HG03280 (cell line): ENCODE measurements around the gene GTF2I.
"Not testable (repeated sequence)": the region's sequence is repeated elsewhere in the genome, so short reads cannot be mapped to it uniquely, and the experiment has no call there.

Experiments used
- ATAC-seq: cut with Tn5 transposase; IDR thresholded peaks from one replicate; pipeline ENCODE4 v1.9.1; 2021; ENCODE audit warnings: mild to moderate bottlenecking, moderate library complexity; ENCODE audit not compliant: unreplicated experiment

GTF2I gene

DNA sequence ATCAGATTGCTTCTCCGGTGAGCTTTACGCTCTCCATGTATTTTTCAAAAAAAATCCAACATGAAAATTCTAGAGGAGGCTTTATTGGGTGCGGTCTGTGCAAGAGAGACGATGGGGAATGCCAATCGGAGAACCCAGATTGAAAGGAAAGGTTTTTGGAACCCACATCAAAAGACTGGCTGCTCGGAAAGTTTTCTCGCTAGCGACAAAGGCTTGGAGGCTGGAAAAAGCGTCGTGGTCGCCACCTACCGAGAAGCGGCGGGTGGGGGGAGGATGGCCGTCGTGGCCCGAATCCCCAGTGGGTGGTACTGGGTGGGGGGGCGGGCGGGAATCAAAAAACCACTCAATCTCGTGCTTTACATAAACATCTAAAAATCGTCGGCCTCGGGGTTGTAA, 1.1 kb upstream of the GTF2I start:
- ATAC-seq = no peak

DNA sequence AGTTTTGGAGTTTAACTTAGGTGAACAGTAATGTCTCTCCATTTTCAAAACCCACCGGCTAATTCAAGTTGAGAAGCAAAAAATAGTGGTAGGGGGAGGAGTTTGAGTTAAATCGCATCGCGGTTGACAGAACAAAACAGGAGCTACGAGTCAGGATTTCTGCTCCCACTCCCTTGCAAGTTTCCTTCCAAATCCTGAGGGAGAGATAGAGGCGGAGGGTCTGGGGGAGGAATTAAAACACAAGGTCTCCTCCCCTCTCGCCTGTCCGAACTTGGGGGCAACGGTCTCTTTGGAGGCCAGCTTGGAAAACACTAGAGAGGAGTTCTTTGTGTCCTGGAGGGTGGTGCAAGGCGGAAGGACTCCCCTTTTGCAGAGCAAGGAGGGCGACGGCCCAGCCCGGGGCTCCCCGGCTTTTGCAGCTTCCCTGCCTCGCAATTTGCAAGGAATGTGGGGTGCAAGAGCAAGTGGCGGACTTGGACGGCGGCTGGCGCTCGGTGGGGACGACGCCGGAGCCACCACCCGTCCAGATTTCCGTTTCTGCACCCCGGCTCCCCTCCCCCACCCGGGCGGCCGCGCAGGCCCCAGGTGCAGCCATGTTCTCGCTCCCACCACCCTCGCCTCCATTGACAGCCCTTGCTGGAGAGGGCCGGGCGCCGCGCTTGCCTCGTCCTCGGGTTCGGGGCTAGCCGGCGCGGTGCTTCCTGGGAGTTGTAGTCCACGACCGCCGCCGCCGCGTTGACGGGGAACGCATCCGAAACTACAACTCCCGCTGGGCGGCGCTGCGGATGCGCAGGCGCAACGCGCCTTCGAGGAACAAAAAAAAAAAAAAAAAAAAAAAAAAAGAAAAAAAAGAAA, 454 bp upstream of the GTF2I start:
- ATAC-seq = peak; percentile 64

DNA sequence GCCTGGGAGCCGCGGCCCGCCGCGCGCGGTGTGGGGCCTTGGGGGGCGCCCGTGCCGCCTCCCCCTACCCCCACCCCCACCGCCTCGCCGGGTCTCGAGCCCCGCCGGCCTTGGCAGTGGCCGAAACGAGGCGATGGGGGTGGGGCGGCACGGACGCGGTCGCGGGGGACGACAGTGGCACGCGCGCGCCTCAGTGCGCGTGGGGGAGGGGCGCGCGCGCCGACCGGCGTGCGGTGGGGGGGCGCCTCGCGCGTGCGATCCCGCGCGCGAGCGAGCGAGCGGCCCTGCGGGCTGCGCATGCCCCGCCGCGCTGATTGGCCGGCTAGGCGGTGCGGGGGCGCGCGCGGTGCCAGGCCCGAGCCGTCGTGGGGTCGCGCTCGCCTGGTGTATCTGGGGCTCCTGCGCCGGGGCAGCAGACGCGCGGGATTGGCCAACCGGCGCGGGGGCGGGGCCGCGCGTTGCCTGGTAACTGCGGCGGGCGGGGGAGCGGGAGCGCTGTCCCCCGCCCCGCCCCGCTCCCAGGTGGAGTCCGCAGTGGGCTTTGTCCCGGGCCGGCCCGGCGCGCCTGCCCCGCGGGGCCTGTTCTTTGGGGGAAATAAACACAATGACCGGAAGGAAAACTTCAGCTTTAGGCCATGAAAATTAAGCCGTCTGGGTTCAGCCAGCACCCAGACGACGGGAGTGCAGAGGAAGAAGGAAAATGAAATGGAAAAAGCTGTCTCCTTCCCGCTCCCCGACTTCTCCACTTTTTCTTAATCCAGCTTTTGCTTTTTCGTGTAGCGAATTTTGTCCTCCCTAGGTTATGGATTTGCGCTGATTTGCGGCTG, 873 bp downstream of the GTF2I start:
- ATAC-seq = peak; percentile 57

DNA sequence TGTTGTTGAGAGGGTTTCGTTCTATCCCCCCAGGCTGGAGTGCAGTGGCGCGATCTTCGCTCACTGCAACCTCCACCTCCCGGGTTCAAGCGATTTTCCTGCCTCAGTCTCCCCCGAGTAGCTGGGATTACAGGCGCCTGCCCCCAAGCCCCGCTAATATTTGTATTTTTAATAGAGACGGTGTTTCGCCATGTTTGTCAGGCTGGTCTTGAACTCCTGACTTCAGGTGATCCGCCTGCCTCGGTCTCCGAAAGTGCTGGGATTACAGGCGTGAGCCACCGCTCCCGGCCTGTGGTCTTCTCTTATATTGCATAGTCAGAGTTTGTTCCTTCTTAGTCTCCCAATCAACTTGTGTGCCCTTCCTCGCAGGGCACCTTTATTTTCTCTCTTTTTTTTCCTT, 2.7 kb downstream of the GTF2I start:
- not testable (repeated sequence) for ATAC-seq

DNA sequence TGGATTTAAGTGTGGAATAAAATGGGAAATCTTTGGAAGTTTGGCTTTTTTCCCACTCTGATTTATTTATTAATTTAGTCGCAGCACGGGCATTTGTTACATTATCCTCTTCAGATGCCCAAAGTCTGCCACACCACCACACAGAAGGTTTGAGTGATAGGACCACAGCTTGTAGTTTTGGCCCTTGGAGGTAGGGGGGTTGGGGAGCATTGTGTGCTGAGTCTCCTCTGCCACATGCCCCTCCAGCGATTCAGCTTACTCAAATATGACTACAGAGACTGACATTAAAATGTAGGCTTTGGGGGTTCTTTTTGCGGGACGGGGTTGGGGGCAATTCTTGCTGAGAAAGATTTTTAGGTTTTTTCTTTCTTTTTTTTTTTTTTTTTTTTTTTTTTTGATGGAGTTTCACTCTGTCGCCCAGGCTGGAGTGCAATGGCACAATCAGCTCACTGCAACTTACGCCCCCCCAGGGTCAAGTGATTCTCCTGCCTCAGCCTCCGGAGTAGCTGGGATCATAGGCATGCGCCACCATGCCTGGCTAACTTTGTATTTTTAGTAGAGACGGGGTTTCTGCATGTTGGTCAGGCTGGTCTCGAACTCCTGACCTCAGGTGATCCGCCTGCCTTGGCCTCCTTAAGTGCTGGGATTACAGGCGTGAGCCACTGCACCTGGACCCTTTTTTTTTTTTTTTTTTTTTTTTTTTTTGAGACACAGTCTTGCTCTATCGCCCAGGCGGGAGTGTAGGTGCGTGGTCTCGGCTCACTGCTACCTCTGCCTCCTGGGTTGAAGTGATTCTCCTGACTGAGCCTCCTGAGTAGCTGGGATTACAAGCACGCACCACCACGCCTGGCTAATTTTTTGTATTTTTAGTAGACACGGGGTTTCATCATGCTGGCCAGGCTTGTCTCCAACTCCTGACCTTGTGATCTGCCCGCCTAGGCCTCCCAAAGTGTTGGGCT, 4.6 kb downstream of the GTF2I start:
- not testable (repeated sequence) for ATAC-seq

DNA sequence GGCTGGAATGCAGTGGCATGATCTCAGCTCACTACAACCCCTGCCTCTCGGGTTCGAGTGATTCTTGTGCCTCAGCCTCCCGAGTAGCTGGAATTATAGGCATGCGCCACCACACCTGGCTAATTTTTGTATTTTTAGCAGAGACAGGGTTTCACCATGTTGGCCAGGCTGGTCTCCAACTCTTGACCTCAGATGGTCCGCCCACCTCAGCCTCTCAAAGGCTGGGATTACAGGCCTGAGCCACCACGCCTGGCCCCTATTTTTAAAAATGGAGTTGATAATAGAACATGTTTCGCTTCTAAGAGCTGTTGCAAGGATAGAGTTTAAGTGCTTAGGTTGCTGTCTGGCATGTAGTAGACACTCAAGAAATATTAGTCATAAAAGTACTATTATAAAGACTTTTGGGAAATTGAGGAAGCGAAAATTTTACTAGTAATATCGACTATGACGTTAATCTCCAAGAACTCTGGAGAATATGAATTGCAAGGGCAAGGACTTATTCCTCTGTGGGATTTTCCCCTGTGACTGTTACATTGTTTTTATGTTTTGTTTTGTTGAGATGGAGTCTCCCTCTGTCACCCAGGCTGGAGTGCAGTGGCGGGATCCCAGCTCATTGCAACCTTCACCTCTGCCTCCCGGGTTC, 7.9 kb downstream of the GTF2I start:
- no peak for ATAC-seq

DNA sequence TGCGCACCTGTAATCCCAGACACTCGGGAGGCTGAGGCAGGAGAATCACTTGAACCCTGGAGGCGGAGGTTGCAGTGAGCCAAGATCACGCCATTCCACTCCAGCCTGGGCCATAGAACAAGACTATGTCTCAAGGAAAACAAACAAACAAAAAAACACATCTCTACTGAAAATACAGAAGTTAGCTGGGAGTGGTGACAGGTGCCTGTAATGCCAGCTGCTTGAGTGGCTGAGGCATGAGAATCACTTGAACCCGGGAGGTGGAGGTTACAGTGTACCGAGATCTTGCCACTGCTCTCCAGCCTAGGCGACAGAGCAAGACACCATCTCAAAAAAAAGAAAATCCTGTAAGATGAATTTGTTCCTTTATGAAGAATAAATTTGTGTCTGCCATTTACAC, 9.5 kb downstream of the GTF2I start:
- not testable (repeated sequence) for ATAC-seq

DNA sequence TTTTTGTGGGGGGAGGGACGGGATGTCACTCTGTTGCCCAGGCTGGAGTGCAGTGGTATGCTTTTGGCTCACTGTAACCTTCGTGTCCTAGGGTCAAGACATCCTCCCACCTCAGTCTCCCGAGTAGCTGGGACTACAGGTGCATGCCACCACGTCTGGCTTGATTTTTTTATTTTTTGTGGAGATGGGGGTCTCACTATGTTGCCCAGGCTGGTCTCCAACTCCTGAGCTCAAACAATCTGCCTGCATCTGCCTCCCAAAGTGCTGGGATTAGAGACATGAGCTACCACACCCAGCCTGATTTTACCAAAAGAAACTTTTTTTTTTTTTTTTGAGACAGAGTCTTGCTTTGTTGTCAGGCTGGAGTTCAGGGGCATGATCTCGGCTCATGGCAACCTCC, 10.0 kb downstream of the GTF2I start:
- not testable (repeated sequence) for ATAC-seq

DNA sequence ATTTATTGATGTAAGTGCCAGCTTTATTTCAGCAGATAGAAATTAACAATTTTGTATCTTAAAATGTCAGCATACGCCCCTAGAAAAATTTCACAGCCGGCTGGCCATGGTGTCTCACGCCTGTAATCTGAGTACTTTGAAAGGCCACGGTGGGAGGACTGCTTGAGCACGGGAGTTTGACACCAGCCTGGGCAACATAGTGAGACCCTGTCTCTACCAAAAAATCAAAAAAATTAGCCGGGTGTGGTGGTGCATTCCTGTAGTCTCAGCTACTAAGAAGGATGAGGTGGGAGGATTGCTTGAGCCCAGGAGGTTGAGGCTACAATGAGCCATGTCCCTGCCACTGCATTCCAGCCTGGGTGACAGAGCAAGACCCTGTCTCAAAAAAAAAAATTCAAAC, 14.1 kb downstream of the GTF2I start:
- ATAC-seq = no peak

DNA sequence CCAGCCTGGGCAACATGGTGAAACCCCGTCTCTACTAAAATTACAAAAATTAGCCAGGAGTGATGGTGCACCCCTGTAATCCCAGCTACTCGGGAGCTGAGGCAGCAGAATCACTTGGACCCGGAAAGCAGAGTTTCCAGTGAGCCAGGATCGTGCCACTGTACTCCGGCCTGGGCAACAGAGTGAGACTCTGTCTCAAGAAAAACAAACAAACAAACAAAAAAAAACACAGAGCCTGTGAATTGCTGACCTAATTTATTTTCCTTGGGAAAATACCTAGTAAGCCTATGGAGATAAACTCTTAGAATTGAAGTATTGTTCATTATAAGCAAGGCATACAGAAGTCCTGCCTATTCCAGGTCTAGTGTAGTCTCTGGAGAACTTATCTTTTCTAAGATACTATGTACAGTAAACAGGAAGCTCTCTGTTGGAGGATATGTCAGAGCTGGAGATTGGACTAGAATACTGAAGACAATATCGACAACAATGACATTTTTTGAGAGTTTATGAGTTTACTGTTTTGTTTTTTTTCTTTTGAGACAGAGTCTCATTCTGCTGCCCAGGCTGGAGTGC, 14.9 kb downstream of the GTF2I start:
- ATAC-seq = no peak

DNA sequence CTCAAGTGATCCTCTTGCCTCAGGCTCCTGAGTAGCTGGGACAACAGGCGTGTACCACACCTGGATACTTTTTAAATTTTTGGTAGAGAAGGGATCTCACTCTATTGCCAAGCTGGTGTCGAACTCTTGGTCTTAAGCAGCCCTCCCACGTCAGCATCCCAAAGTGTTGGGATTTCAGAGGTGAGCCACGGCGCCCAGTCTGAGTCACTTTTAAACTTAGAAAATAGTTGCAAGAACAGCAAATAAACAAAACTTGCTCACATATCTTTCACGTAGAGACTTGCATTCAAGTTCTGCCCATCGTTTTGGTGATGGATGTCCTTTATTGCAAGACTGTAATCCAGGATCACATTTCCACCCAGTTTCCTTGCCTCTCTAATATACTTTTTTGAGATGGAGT, 16.6 kb downstream of the GTF2I start:
- ATAC-seq = no peak

DNA sequence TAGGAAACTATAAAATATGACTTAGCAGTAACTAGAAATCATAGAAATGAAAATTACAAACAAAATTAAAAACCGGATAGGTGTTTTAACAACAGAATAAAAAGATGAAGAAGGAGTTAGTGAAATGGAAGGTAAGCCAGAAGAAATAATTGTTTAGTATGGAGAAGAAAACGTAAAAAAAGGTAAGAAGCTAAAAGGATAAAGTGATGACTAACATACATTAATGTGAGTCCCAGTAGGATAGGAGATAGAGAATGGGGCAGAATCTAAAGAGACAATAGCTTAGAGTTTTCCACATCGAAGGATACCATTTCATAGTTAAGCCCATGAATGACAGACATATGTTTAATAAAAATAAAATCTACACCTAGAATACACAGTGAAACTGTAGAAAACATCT, 25.3 kb downstream of the GTF2I start:
- ATAC-seq = no peak

DNA sequence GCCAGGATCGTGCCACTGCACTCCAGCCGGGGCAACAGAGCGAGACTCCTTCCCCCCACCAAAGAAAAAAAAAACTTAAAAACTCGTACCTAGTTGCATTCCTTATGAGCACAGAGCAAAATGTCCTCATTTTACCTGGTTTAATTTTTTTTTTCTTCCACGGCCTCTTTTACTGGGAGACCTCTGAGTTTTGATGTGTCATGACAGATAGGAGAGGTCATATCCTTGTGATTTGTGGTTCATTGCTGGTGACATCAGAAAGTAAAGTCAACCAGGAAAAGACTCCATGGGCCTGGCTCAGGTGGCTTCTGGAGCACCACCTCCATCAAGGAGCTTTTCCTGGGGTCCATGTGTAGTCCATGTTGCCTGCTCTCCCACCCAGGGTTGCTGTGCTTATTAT, 26.3 kb downstream of the GTF2I start:
- no peak for ATAC-seq

DNA sequence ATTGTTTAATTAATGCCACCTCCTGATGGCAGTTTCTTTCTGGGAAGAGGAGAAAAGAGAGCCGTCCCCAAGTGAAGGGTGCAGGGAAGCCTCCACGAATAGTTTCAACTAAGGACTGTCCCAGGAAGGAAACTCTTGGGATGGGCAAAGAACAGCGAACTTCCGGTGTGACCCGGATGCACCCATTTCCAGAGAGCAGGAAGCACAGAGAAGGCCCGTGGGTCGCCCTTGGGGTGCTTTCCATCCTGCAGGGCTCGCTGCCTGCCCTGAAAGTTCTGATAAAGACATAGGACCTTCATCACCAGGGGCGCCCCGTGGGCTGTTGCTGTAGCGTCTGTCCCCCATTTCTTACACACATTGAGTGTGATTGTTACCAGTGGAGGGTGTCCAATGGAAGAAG, 27.0 kb downstream of the GTF2I start:
- ATAC-seq = no peak

DNA sequence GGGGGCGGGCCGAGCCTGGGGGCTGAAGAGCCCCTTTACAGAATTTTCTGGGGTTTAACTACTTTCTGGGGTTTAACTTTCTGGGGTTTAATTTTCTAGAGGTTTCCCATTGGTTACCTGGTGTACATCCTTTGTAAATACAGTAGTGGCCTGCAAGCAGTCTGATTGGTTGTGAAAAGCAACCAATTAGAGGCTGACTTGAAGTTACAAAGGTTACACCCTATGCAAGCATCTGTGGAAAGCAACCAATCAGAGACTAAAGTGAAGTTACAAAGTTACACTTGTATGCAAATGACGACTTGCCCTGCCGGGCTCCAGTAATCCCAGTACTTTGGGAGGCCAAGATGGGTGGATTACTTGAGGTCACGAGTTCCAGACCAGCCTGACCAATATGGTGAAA, 27.4 kb downstream of the GTF2I start:
- ATAC-seq = no peak

DNA sequence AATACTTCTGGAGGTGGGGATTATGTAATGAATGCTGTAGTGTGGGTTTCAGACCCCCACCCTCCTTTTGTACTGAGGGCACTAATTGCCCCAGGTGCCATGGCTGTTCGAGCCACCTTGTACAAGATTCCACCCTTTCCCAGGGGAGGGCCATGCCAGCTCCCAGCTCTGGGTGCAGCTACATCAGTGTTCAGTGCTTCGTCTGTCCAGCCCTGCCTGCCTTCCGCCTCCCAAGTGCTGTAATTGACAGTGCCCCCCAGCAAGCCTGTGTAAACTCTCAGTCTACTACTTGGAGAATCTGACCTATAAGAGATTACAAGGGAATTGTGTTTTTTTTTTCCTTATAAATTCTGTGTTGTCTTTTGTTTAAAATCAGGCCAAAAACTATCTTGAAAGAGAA, 33.0 kb downstream of the GTF2I start:
- ATAC-seq = no peak

DNA sequence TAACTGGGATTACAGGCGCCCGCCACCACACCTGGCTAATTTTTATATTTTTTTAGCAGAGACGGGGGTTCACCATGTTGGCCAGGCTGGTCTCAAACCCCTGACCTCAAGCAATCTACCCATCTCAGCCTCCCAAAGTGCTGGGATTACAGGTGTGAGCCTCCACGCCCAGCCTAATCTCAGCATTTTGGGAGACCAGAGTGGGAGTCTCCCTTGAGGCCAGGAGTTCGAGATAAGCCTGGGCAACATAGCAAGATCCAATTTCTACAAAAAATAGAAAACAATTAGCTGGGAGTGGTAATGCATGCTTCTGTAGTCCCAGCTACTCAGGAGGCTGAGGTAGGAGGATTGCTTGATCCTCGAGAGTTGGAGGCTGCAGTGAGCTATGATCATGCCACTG, 46.9 kb downstream of the GTF2I start:
- ATAC-seq = not testable (repeated sequence)

DNA sequence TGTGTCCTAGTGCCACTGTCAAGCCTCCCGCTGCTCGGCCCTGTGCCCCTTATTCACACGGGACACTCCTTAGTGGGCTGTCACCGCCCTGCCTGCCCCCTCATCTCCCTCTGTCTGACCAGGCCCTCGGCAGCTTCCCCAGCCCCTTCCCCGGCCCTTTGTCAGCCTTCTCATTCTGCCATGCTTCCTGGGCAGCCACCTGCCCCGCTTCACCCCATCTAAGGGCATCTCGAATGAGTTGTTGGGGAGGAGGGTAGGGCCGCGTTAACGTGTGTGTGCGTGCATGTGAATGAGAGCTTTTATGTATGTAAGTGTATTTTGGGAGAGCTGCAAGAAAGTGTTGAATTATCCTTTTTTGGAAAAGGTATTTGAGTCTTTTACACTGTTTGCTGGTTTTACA, 49.7 kb downstream of the GTF2I start:
- no peak for ATAC-seq

DNA sequence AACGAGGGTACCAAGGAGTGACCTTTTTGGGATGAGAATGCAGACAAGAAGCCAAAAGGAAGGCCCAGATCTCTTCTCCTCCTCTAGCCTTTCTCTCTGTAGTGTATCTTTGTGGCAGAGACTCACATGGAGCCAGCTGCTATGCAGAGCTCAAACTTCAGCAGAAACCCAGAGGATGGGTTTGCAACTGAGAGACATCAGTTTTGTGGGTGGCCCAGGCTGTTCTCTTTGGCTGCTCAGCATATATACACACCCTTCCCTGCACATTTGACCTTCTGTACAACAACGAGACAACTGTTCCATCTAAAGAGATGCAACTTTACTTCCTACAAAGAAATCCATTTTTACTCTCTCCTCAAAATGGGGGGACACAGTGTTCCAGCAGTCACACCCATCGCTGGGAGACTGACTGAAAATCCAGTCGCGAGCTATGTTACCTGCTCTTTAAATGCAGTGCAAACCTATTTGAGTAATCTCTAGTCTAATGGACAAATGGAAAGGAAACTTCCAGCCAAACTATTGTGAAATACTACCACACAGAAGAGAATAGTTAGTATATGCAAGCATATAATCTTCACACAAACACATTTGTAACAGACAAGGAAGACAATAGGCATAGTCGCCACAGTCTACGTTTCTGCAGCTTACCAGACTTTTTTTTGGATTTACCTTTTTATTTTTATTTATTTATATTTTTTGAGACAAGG, 51.2 kb downstream of the GTF2I start:
- ATAC-seq = no peak
